Adrenal gland (tissue), 12 donors: ENCODE measurements around the gene BOD1L2. TPM values are rescaled to one million over a fixed set of nuclear protein-coding genes. Genes with fewer than 3 reads are reported as not detected.

ENCODE experiments used
- DNase-seq, 7 donors: peaks; one replicate each; pipeline ENCODE4 v3.0.0-alpha.2; 2019 to 2020
- H3K27ac ChIP-seq, 5 donors: fragments of 200-600 bp; sonication (generic) in 4 of 5; 1 replicate in 3 of 5; 2 replicates in 2 of 5; pipeline versions ENCODE4 v1.5.1 to v1.8.0; 2016 to 2020; ENCODE audit warnings: mild to moderate bottlenecking in 1 of 5
- H3K27me3 ChIP-seq: fragments of 200-600 bp; 2 replicates; pipeline ENCODE4 v1.8.0; 2021
- H3K36me3 ChIP-seq, 2 donors: fragments of 200-600 bp; replicated peaks in 1 of 2; 1 replicate in 1 of 2; 2 replicates in 1 of 2; pipeline versions ENCODE4 v1.5.1 to v1.8.0; 2018 to 2022
- H3K4me1 ChIP-seq, 2 donors: fragments of 200-600 bp; replicated peaks in 1 of 2; 1 replicate in 1 of 2; 2 replicates in 1 of 2; pipeline versions ENCODE4 v1.5.1 to v1.8.0; 2018 to 2021
- H3K4me3 ChIP-seq, 4 donors: fragments of 200-600 bp; sonication (generic) in 3 of 4; one replicate each; pipeline ENCODE4 v1.5.1; 2016 to 2018
- H3K9me3 ChIP-seq, 3 donors: fragments of 200-600 bp; sonication (generic) in 1 of 3; replicated peaks in 1 of 3; 1 replicate in 2 of 3; 2 replicates in 1 of 3; pipeline versions ENCODE4 v1.5.1 to v1.8.0; 2016 to 2021
- POLR2A ChIP-seq, 2 donors: fragments of 450-650 bp; IDR thresholded peaks; one replicate each; pipeline ENCODE4 v1.6.1; 2017; ENCODE audit warnings: antibody characterized with exemption in 2 of 2, mild to moderate bottlenecking in 2 of 2, moderate library complexity in 1 of 2
- WGBS, 4 donors: extraction: QIAGEN DNeasy Blood & Tissue Kit in 2 of 4; methylation state at CpG; one replicate each; pipeline versions ENCODE4 v1.1.5 to v1.1.7; 2013 to 2017; 5-methylcytosine and 5-hydroxymethylcytosine counted together
- intact Hi-C, 2 donors: fragments of 100-400 bp; cut with DNase I; formaldehyde crosslinking; loops; one replicate each; pipeline versions ENCODE4 v1.14.1 to v1.15.0; 2022 to 2023
- polyA plus RNA-seq, 3 donors: library from polyadenylated mRNA; stranded (reverse); fragments of 200-250 nt in 2 of 3; fragments of 350-450 nt in 1 of 3; fragmentation: Illumina TruSeq in 1 of 3; extraction: RNeasy Lipid Tissue Mini Kit (QIAGEN cat#74804) in 1 of 3; gene quantifications; one replicate each; pipeline ENCODE4 v1.2.3, GENCODE V29; 2013 to 2014
- total RNA-seq, 9 donors: library from RNA; depleted of rRNA in 4 of 9; stranded (reverse); fragments of >200 nt in 4 of 9; fragments of 120-200 nt in 1 of 9; fragmentation: NEBNext Ultra II Directional in 1 of 9; extraction: Animal tissue kit (Norgen Biotek cat#: 25700) in 1 of 9; gene quantifications; one replicate each; pipeline versions ENCODE4 v1.1.0 to v1.2.4, GENCODE V29; 2013 to 2023
- TF ChIP-seq, protein P1 (sequence below), 6 experiments: fragments of 450-650 bp in 4 of 6; fragments of 200-600 bp in 2 of 6; sonication (generic) in 1 of 6; IDR thresholded peaks; 1 replicate in 5 of 6; 2 replicates in 1 of 6; pipeline versions ENCODE4 v1.5.1 to v1.8.0; 2016 to 2021; ENCODE audit warnings: antibody characterized with exemption in 6 of 6, mild to moderate bottlenecking in 2 of 6, moderate library complexity in 1 of 6
- donor health status: healthy with polysubstance abuse.
- donor health status: Bipolar disorder and iron deficiency.
- donor health status: DM: yes; HTN: yes; CAD: no.
- donor health status: DM: no; HTN: no; CAD: no.
- donor health status: DM: no; HTN: no; CAD: no.
- donor health status: DM: yes; HTN: yes; CAD: no.

The BOD1L2 gene
- total and polyA plus RNA-seq, 12 donors: not detected

DNA sequence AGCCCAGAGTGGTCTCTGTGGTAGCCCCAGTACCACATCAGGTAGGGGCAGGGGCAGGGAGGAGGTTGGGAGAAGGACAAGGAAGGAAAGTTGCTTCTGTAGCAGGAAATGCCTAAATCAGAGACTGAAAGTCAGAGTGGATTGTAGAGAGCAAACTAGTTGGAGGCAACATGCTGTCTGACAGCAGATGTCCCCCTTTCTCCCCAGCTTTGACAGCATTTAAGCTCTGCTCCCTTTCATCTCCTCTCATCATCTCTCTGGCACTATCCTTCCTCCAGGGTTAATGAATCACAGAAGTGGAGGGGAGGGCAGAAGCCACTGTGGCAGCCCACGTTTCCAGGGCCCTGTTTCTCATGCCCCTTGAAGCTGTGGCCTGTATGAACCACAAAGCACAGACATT lies 50.4 kb downstream of the BOD1L2 start:
- H3K36me3 ChIP-seq: no peaks in the 10 kb centered on the region
- H3K9me3 ChIP-seq: no peaks in the 10 kb centered on the region
- DNase-seq: no peak
- intact Hi-C loops: no loop called here
- no peak overlapping the region for H3K27ac ChIP-seq
- no peaks in the 10 kb centered on the region for H3K27me3 ChIP-seq
- TF ChIP-seq, protein P1, sequence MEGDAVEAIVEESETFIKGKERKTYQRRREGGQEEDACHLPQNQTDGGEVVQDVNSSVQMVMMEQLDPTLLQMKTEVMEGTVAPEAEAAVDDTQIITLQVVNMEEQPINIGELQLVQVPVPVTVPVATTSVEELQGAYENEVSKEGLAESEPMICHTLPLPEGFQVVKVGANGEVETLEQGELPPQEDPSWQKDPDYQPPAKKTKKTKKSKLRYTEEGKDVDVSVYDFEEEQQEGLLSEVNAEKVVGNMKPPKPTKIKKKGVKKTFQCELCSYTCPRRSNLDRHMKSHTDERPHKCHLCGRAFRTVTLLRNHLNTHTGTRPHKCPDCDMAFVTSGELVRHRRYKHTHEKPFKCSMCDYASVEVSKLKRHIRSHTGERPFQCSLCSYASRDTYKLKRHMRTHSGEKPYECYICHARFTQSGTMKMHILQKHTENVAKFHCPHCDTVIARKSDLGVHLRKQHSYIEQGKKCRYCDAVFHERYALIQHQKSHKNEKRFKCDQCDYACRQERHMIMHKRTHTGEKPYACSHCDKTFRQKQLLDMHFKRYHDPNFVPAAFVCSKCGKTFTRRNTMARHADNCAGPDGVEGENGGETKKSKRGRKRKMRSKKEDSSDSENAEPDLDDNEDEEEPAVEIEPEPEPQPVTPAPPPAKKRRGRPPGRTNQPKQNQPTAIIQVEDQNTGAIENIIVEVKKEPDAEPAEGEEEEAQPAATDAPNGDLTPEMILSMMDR (IDR thresholded peaks at IDR 0.05): no peak
- no peak overlapping the region for H3K4me3 ChIP-seq
- H3K4me1 ChIP-seq: no peaks in the 10 kb centered on the region
- 9 to 41% (median 34%) methylated on average over 1 of the region's 1 CpG; no CpG with 5 or more reads in 1 of the 4 donors for WGBS, 4 donors

DNA sequence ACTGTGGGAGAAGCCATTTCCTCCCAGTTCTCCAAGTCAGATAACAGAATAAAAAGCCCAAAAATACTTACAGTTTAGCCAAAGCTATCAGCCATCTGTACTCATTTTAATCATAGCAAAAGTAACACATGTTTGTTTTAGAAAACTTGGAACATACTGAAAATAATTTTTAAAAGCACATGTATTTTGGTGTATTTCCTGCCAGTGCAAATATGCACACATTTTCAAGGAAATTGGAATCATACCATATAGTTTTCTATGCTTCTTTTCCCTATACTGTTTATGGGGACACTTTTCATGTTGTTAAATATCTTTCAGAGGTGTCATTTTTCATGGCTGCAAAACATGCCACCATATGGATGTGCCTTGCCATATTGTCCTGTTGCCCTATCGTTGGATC lies 51.2 kb downstream of the BOD1L2 start:
- Histone ChIP-seq H3K4me3 (no peak overlapping the region), H3K4me1 (no peaks in the 10 kb centered on the region), H3K27me3 (no peaks in the 10 kb centered on the region), H3K36me3 (no peaks in the 10 kb centered on the region), H3K27ac (no peak overlapping the region), H3K9me3 (no peaks in the 10 kb centered on the region)
- WGBS, 4 donors: 44 to 68% (median 61%) methylated on average over 1 of the region's 1 CpG
- intact Hi-C loops: no loop called here
- no peak for DNase-seq
- TF ChIP-seq POLR2A (IDR thresholded peaks at IDR 0.05): no peak
- TF ChIP-seq, protein P1 (IDR thresholded peaks at IDR 0.05): no peak

Other genes starting within 250 kb of the BOD1L2 start
- 1 to 10 TPM in 3 of 9 donors, under 1 TPM in 3, not detected in 3; 0.06 to 8.1 (median 1.5) TPM for gene ST8SIA3, start 205.5 kb downstream of the BOD1L2 start, total RNA-seq
- 10 to 100 TPM in 1 of 3 donors, 1 to 10 TPM in 2; 5.2 to 21.1 (median 8.1) TPM for gene ST8SIA3, start 205.5 kb downstream of the BOD1L2 start, polyA plus RNA-seq